GM12873 (cell line): Measurements from ENCODE around the gene ACTR5.

Experiments
- TF ChIP-seq, protein P1 (sequence below): IDR thresholded peaks from 2 replicates; pipeline ENCODE4 v1.5.1; 2012; ENCODE audit warnings: low read depth, mild to moderate bottlenecking, moderate library complexity, low read length, control low read depth; ENCODE audit not compliant: insufficient read depth; ENCODE audit errors: missing control alignments

The ACTR5 gene

DNA sequence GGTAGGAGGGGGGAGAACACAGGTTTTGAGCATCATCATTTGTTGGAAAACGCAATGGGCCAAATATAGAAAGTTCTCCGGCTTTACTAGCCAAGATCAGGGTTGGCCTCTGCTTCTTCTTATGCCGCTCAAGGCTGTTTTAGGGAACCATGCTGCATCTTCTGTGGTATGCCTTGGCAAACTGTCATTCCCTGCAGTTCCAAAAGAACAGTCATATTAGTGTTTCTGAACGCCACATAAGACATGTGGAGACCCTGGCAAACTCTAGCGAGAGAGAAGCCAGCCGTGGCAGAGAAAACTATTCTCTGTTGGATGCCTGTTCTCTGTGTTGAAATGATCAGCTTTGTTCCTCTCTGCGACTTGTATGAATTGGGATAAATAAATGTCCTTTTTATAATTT lies 10.8 kb downstream of the ACTR5 start:
- TF ChIP-seq, protein P1, sequence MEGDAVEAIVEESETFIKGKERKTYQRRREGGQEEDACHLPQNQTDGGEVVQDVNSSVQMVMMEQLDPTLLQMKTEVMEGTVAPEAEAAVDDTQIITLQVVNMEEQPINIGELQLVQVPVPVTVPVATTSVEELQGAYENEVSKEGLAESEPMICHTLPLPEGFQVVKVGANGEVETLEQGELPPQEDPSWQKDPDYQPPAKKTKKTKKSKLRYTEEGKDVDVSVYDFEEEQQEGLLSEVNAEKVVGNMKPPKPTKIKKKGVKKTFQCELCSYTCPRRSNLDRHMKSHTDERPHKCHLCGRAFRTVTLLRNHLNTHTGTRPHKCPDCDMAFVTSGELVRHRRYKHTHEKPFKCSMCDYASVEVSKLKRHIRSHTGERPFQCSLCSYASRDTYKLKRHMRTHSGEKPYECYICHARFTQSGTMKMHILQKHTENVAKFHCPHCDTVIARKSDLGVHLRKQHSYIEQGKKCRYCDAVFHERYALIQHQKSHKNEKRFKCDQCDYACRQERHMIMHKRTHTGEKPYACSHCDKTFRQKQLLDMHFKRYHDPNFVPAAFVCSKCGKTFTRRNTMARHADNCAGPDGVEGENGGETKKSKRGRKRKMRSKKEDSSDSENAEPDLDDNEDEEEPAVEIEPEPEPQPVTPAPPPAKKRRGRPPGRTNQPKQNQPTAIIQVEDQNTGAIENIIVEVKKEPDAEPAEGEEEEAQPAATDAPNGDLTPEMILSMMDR: no peak

DNA sequence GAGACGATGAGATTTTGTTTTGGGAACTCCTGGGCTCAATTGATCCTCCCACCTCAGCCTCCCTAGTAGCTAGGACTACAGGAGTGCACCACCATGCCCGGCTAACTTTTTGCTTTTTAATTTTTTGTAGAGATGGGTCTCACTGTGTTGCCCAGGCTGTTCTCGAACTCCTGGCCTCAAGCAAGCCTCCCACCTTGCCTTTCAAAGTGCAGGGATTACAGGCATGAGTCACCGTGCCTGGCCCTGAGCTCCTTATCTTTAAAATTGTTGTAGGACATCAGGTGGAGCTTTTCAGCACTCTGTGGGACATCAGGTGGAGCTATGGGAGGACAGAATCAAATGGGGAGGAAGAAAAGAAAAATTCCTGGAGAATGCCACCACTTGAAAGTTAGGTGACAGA lies 12.7 kb downstream of the ACTR5 start:
- TF ChIP-seq, protein P1: no peak

DNA sequence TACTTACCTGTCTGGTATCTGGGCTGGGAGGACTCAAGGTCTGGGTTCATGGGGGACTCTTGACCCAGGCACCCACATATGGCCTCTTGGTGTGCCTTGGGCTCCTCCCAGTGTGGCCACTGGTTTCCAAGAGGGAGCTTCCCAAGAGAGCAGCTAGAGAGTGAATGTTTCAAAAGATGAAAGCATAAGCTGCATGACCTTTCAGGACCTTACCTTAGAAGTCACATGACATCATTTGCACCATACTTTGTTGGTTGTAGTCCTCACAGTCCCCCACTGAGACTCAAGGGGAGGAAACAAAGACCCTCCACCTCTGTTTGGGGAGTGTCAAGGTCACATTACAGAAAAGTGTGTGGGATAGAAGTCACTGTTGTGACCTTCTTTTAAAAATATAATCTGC lies 13.9 kb downstream of the ACTR5 start:
- TF ChIP-seq, protein P1: no peak

DNA sequence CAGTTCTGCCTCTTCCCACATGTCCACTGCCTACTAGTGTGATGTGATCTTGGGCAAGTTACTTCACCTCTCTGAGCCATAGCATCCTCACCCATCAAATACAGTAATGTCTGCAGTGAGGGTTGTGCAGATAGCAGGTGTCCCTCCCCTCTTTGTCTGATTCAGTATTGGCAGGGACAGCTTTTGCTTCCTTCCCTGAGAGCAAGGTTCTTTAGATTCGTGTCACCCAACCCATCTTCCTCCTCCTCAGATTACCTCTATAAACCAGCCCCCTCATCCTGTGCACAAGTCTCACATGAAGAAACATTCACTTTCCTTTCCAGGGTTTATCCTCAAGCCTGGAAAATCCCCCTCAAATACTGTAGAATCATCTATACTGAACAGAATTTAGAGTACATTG lies 15.4 kb downstream of the ACTR5 start:
- TF ChIP-seq, protein P1: no peak

DNA sequence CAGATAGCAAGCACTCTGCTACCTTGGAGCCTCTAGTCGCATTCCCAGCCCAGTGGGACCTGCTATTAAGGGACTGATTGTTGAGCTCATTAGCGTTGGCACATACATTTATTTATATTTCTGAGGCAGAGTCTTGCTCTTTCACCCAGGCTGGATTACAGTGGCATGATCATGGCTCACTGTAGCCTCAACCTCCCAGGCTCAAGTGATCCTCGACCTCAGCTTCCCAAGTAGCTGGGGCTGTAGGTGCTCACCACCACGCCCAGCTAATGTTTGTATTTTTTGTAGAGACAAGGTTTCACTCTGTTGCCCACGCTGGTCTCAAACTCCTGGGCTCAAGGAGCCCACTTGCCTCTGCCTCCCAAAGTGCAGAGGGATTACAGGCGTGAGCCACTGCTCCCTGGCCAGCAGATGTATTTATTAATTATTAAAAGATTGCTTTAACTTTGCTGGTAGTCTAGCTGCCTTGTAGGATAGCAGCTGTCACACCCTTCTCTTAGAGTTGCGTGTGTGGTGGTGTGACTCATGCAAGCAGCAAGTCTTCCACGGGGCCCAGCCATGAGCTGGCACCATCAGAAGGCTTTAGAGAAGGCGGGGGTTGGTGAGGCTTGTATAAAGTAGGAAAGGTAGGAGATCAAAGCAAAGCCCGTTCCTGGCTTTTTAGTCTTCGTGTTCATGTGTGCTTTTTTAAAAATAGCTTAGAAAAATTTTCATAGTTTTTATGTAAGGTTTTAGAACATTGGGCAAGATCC lies 16.5 kb downstream of the ACTR5 start:
- TF ChIP-seq, protein P1: no peak

DNA sequence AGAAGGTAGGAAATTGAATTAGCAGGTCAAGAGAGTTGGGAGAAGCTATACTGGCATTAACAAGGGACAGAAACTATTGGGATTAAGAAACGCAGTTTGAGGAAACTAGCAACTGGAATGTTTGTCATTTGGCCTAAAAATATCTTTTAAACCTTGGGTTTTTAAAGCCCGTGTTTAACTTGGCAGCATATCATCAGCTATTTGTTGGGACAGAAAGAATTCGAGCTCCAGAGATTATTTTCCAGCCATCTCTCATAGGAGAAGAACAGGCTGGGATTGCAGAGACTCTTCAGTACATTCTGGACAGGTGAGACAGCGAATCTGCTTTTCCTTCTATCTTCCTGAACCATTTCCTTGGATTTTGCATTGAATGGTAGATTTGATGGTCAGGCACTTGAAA lies 17.8 kb downstream of the ACTR5 start:
- TF ChIP-seq, protein P1: no peak

DNA sequence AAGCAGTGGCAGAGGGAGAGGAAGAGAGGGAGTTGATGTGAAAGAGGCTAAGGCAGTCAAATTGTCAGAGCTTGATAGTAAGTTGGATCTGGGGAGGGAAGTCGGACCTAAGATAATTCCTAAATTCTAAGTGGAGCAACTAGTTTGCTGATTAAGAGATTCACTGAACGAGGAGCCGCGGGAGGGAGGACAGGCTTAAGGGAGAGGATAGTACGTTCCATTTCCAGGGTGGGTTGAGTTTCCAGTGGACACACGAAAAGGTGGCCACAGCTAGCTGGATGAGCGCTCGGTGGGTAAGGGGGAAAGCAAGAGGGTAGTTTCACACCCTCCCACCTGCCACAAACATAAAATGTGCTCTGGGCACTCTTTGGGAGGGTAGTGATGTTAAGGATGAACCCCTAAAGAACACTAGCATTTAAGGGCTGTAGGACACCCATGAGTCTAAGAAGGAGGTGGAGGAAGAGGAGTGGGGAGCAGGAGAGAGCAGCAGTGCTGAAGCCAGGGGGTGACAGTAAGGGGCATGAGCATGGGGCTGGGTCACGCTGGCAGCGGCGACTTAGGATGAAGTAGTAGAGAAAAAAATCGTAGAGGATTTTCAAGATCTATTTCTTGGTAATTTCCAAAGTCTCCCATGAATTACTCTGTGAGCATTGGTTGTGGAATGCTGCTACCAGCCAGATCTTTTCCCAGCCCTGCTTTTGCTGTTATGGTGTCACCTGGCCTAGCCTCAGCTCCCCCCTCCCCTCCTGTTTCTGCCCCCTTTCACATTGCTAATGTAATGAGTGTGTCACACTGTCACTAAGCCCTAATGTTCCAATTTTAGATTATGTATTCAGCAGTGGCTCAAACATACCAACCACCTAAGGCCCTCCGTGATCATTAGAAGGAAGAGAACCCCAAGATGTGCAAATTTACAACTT lies 21.4 kb downstream of the ACTR5 start:
- TF ChIP-seq, protein P1: no peak
